Measurements from ENCODE around the gene KDM7A.

- TF ChIP-seq CTCF (IDR thresholded peaks at IDR 0.05; ENCODE audit: low read depth, low read length): no peak
- TF ChIP-seq POLR2A (IDR thresholded peaks at IDR 0.05; ENCODE audit: extremely low read depth, insufficient read length): no peak
- no peak for TF ChIP-seq MYC (IDR thresholded peaks at IDR 0.05; ENCODE audit: low read depth, low read length)
- no peak for TF ChIP-seq MAX (IDR thresholded peaks at IDR 0.05; ENCODE audit: low read depth, low read length)
Observed at GRCh38 chr7:140058517-140058916, 118.3 kb downstream of the KDM7A start.

Measured in NB4 (cell line).